ENCODE data around the gene POLR3A. TPM values are rescaled to one million over a fixed set of nuclear protein-coding genes. Genes with fewer than 3 reads are reported as not detected.
"Not testable (repeated sequence)": the region's sequence is repeated elsewhere in the genome, so short reads cannot be mapped to it uniquely, and the experiment has no call there.

The POLR3A gene
- total RNA-seq, 1 donor from 2014 or later: 27.8 TPM

- no peak for DNase-seq
- Mint-ChIP-seq H3K27me3 (no peaks in the 10 kb centered on the region), H3K36me3 (ENCODE audit: low read depth) (peaks cover 71% of the 10 kb centered on the region), H3K4me3 (no peak overlapping the region), H3K27ac (no peak overlapping the region), H3K9me3 (no peaks in the 10 kb centered on the region), H3K4me1 (no peaks in the 10 kb centered on the region)
- intact Hi-C loops (cut with micrococcal nuclease): no loop called here
Observed at GRCh38 chr10:78000956-78001472, 28.3 kb downstream of the POLR3A start.

DNA sequence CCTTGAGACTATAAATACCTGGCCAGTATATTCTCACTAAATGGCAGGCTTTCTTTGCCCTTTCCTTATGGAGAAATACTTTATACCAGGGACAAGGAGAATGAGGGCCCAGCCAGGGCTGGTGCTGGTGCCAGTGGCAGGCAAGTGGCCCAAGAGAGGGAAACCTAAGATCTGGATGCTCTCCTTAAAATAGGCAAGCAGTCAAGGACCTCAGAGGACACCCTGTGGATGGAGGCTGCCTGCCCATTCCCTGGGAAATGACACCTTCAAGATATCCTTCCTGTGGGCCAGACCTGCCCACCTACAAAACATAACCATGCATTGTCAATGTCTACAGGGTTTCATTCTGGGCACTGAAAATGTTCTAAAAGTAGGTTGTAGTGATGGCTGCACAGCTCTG lies 29.1 kb downstream of the POLR3A start:
- DNase-seq: no peak
- H3K36me3 Mint-ChIP-seq (ENCODE audit: low read depth): peaks cover 67% of the 10 kb centered on the region
- no peak overlapping the region for H3K4me3 Mint-ChIP-seq
- no peaks in the 10 kb centered on the region for H3K9me3 Mint-ChIP-seq
- H3K27ac Mint-ChIP-seq: no peak overlapping the region
- intact Hi-C loops (cut with micrococcal nuclease): no loop called here
- no peaks in the 10 kb centered on the region for H3K4me1 Mint-ChIP-seq
- H3K27me3 Mint-ChIP-seq: no peaks in the 10 kb centered on the region

DNA sequence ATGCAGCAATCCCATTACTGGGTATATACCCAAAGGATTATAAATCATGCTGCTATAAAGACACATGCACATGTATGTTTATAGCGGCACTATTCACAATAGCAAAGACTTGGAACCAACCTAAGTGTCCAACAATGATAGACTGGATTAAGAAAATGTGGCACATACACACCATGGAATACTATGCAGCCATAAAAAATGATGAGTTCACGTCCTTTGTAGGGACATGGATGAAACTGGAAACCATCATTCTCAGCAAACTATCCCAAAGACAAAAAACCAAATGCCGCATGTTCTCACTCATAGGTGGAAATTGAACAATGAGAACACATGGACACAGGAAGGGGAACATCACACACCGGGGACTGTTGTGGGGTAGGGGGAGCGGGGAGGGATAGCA lies 30.5 kb downstream of the POLR3A start:
- H3K9me3 Mint-ChIP-seq; H3K4me3 Mint-ChIP-seq; H3K4me1 Mint-ChIP-seq; intact Hi-C loops (cut with micrococcal nuclease); H3K27ac Mint-ChIP-seq; DNase-seq; H3K27me3 Mint-ChIP-seq: not testable (repeated sequence)
- peaks cover 64% of the 10 kb centered on the region for H3K36me3 Mint-ChIP-seq (ENCODE audit: low read depth)

DNA sequence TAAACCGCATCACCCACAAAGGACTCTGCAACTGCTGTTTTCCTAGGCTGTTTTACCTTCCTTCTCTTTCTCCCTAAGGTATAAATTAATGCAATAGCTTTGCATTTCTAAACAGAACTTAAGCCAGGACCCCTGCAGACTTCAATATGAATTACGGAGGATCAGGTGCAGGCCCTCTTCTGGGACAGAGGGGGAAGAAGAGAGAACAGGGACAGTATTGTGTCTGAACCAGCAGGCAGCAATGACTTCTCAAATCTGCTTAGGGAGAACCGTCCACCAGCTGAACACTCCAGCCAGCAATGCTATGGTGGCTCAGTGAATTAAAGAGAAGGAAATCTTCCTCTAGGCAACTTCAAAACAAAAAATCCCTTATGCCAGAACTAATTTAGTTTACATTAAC lies 35.7 kb downstream of the POLR3A start:
- no peak for DNase-seq
- Mint-ChIP-seq H3K27me3 (no peaks in the 10 kb centered on the region), H3K4me3 (no peak overlapping the region), H3K27ac (no peak overlapping the region), H3K36me3 (ENCODE audit: low read depth) (peaks cover 67% of the 10 kb centered on the region), H3K4me1 (no peaks in the 10 kb centered on the region), H3K9me3 (no peaks in the 10 kb centered on the region)
- intact Hi-C loops (cut with micrococcal nuclease): no loop called here

GRCh38 chr10:77989081-77989724 lies 40.1 kb downstream of the POLR3A start:
- H3K9me3 Mint-ChIP-seq: no peaks in the 10 kb centered on the region
- intact Hi-C loops (cut with micrococcal nuclease): no loop called here
- no peaks in the 10 kb centered on the region for H3K27me3 Mint-ChIP-seq
- H3K36me3 Mint-ChIP-seq (ENCODE audit: low read depth): peaks cover 75% of the 10 kb centered on the region
- H3K27ac Mint-ChIP-seq: no peak overlapping the region
- peaks cover 3% of the 10 kb centered on the region for H3K4me1 Mint-ChIP-seq
- no peak for DNase-seq
- H3K4me3 Mint-ChIP-seq: no peak overlapping the region

GRCh38 chr10:77987671-77988255 lies 41.6 kb downstream of the POLR3A start:
- H3K27ac Mint-ChIP-seq: no peak overlapping the region
- peaks cover 75% of the 10 kb centered on the region for H3K36me3 Mint-ChIP-seq (ENCODE audit: low read depth)
- H3K4me1 Mint-ChIP-seq: peaks cover 3% of the 10 kb centered on the region
- no peak for DNase-seq
- intact Hi-C loops (cut with micrococcal nuclease): no loop called here
- H3K9me3 Mint-ChIP-seq: no peaks in the 10 kb centered on the region
- no peaks in the 10 kb centered on the region for H3K27me3 Mint-ChIP-seq
- no peak overlapping the region for H3K4me3 Mint-ChIP-seq

GRCh38 chr10:77984986-77985385 lies 44.3 kb downstream of the POLR3A start:
- Mint-ChIP-seq H3K9me3 (no peaks in the 10 kb centered on the region), H3K4me1 (peaks cover 3% of the 10 kb centered on the region), H3K27ac (no peak overlapping the region), H3K4me3 (no peak overlapping the region), H3K36me3 (ENCODE audit: low read depth) (peaks cover 76% of the 10 kb centered on the region), H3K27me3 (no peaks in the 10 kb centered on the region)
- intact Hi-C loops (cut with micrococcal nuclease): no loop called here
- no peak for DNase-seq

- DNase-seq: no peak
- H3K9me3 Mint-ChIP-seq: no peaks in the 10 kb centered on the region
- intact Hi-C loops (cut with micrococcal nuclease): no loop called here
- no peaks in the 10 kb centered on the region for H3K27me3 Mint-ChIP-seq
- peaks cover 3% of the 10 kb centered on the region for H3K4me1 Mint-ChIP-seq
- no peak overlapping the region for H3K27ac Mint-ChIP-seq
- peaks cover 74% of the 10 kb centered on the region for H3K36me3 Mint-ChIP-seq (ENCODE audit: low read depth)
- no peak overlapping the region for H3K4me3 Mint-ChIP-seq
Observed at GRCh38 chr10:77983384-77984341, 45.7 kb downstream of the POLR3A start.

- Mint-ChIP-seq H3K27me3 (no peaks in the 10 kb centered on the region), H3K27ac (no peak overlapping the region), H3K4me1 (no peaks in the 10 kb centered on the region), H3K36me3 (ENCODE audit: low read depth) (peaks cover 70% of the 10 kb centered on the region), H3K4me3 (no peak overlapping the region), H3K9me3 (no peaks in the 10 kb centered on the region)
- DNase-seq: no peak
- intact Hi-C loops (cut with micrococcal nuclease): no loop called here
Observed at GRCh38 chr10:77981281-77981680, 48.0 kb downstream of the POLR3A start.

GRCh38 chr10:77979221-77979620 lies 50.1 kb downstream of the POLR3A start:
- intact Hi-C loops (cut with micrococcal nuclease): no loop called here
- Mint-ChIP-seq H3K36me3 (ENCODE audit: low read depth) (peaks cover 65% of the 10 kb centered on the region), H3K27me3 (no peaks in the 10 kb centered on the region), H3K9me3 (no peaks in the 10 kb centered on the region), H3K27ac (no peak overlapping the region), H3K4me1 (no peaks in the 10 kb centered on the region), H3K4me3 (no peak overlapping the region)
- DNase-seq: no peak

- no peaks in the 10 kb centered on the region for H3K4me1 Mint-ChIP-seq
- H3K9me3 Mint-ChIP-seq: no peaks in the 10 kb centered on the region
- no peak overlapping the region for H3K4me3 Mint-ChIP-seq
- intact Hi-C loops (cut with micrococcal nuclease): no loop called here
- H3K27me3 Mint-ChIP-seq: no peaks in the 10 kb centered on the region
- no peak overlapping the region for H3K27ac Mint-ChIP-seq
- no peak for DNase-seq
- H3K36me3 Mint-ChIP-seq (ENCODE audit: low read depth): peaks cover 59% of the 10 kb centered on the region
Observed at GRCh38 chr10:77978360-77978759, 51.0 kb downstream of the POLR3A start.

GRCh38 chr10:77977934-77978333 lies 51.4 kb downstream of the POLR3A start:
- DNase-seq: no peak
- Mint-ChIP-seq H3K27me3 (no peaks in the 10 kb centered on the region), H3K36me3 (ENCODE audit: low read depth) (peaks cover 55% of the 10 kb centered on the region), H3K4me1 (no peaks in the 10 kb centered on the region), H3K4me3 (no peak overlapping the region), H3K27ac (no peak overlapping the region), H3K9me3 (no peaks in the 10 kb centered on the region)
- intact Hi-C loops (cut with micrococcal nuclease): no loop called here

- no peak for DNase-seq
- no peaks in the 10 kb centered on the region for H3K27me3 Mint-ChIP-seq
- no peaks in the 10 kb centered on the region for H3K4me1 Mint-ChIP-seq
- peaks cover 50% of the 10 kb centered on the region for H3K36me3 Mint-ChIP-seq (ENCODE audit: low read depth)
- no peak overlapping the region for H3K27ac Mint-ChIP-seq
- H3K9me3 Mint-ChIP-seq: no peaks in the 10 kb centered on the region
- intact Hi-C loops (cut with micrococcal nuclease): no loop called here
- H3K4me3 Mint-ChIP-seq: no peak overlapping the region
Observed at GRCh38 chr10:77977016-77977415, 52.3 kb downstream of the POLR3A start.

GRCh38 chr10:77975086-77975666 lies 54.1 kb downstream of the POLR3A start:
- Mint-ChIP-seq H3K4me1 (peaks cover 8% of the 10 kb centered on the region), H3K27me3 (no peaks in the 10 kb centered on the region), H3K27ac (no peak overlapping the region), H3K4me3 (no peak overlapping the region), H3K9me3 (no peaks in the 10 kb centered on the region), H3K36me3 (ENCODE audit: low read depth) (peaks cover 38% of the 10 kb centered on the region)
- DNase-seq: no peak
- intact Hi-C loops (cut with micrococcal nuclease): no loop called here

Data from activated CD4-positive, alpha-beta T cell treated with anti-CD3 and anti-CD28 coated beads, Interleukin-2, amount 10 ng/mL, durations not matched to agents 24 days and 14 days (primary cell).